ENCODE results near the gene GRM8. TPM values are rescaled to one million over a fixed set of nuclear protein-coding genes. Genes with fewer than 3 reads are reported as not detected.
"Not testable (repeated sequence)": the region's sequence is repeated elsewhere in the genome, so short reads cannot be mapped to it uniquely, and the experiment has no call there.

Gene GRM8
- total RNA-seq, 6 donors from 2014 or later, result 0.49 to 6.5 (median 1.8) TPM; not detected in 3

DNA sequence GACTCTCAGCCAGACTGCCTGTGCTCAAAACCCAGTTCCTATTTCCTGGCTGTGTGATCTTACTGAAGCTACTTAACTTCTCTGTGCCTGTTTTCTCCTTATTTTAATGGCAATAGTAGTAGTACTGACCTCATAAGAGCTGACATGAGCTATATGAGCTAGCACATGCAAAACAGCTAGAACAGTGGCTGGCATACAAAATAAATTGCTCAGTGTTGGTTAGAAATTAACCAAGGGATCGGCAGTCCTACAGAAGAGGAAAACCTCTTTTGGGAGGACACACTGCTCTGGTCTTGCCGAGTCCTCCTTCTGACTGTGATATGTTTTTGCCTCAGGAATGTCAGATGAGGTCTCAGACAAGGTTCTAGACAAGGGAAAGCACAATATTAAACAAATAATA is 322.6 kb downstream of the GRM8 start:
- no peaks in the 10 kb centered on the region for H3K9me3 ChIP-seq
- H3K36me3 ChIP-seq, result no peaks in the 10 kb centered on the region
- no peak overlapping the region for H3K27ac ChIP-seq
- ATAC-seq (ENCODE audit: low FRiP score in 2 of 2) (no peak), DNase-seq (no peak)
- H3K4me1 ChIP-seq, result no peaks in the 10 kb centered on the region
- no peak for TF ChIP-seq POLR2AphosphoS5 (IDR thresholded peaks at IDR 0.05)
- TF ChIP-seq POLR2A (IDR thresholded peaks at IDR 0.05), result no peak
- TF ChIP-seq EP300 (IDR thresholded peaks at IDR 0.05), result no peak
- TF ChIP-seq, protein P1, sequence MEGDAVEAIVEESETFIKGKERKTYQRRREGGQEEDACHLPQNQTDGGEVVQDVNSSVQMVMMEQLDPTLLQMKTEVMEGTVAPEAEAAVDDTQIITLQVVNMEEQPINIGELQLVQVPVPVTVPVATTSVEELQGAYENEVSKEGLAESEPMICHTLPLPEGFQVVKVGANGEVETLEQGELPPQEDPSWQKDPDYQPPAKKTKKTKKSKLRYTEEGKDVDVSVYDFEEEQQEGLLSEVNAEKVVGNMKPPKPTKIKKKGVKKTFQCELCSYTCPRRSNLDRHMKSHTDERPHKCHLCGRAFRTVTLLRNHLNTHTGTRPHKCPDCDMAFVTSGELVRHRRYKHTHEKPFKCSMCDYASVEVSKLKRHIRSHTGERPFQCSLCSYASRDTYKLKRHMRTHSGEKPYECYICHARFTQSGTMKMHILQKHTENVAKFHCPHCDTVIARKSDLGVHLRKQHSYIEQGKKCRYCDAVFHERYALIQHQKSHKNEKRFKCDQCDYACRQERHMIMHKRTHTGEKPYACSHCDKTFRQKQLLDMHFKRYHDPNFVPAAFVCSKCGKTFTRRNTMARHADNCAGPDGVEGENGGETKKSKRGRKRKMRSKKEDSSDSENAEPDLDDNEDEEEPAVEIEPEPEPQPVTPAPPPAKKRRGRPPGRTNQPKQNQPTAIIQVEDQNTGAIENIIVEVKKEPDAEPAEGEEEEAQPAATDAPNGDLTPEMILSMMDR (IDR thresholded peaks at IDR 0.05), result no peak
- H3K27me3 ChIP-seq, result no peaks in the 10 kb centered on the region
- H3K4me3 ChIP-seq, result no peak overlapping the region
- 64 to 74% methylated on average over 2 of the region's 2 CpGs for WGBS, 2 donors

DNA sequence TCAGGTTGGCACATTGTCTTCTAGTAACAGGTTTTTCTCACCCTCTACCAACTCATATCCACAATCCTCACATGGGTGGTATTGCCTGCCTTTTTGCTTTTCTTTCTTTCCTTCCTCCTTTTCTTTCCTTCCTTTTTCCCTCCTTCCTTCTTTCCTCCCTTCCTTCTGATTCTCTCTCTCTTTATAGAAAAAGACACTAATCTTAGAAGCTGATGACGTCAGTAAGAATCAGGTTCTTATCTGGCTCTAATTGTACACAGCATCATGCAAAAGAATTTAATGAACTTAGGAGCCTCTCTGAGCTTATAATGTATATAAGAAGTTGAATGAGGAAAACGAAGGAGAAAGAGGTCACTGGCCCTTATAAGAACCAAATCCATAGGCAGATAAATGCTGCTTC is 328.3 kb downstream of the GRM8 start:
- Histone ChIP-seq H3K4me1 (no peaks in the 10 kb centered on the region), H3K9me3 (no peaks in the 10 kb centered on the region), H3K36me3 (no peaks in the 10 kb centered on the region), H3K4me3 (no peak overlapping the region), H3K27ac (no peak overlapping the region), H3K27me3 (no peaks in the 10 kb centered on the region)
- 51 to 59% methylated on average over 2 of the region's 2 CpGs for WGBS, 2 donors
- ATAC-seq (ENCODE audit: low FRiP score in 2 of 2) (no peak), DNase-seq (no peak)
- TF ChIP-seq, protein P1 (IDR thresholded peaks at IDR 0.05), result no peak
- no peak for TF ChIP-seq POLR2A (IDR thresholded peaks at IDR 0.05)
- no peak for TF ChIP-seq POLR2AphosphoS5 (IDR thresholded peaks at IDR 0.05)
- no peak for TF ChIP-seq EP300 (IDR thresholded peaks at IDR 0.05)

DNA sequence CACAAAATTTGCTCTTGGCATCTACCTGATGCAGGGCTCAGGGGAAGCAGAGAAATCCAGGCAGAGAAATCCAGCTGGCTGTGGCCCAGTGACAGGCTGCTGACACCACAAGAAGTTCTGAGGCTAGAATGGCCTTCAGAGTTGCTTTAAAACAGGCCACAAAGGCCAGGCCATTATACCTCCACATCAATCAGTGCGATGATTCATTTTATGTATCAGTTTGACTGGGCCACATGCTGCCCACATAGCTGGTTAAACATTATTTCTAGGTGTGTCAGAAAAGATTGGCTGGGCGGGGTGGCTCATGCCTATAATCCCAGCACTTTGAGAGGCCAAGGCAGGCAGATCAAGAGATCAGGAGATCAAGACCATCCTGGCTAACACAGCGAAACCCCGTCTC is 341.1 kb downstream of the GRM8 start:
- ATAC-seq (ENCODE audit: low FRiP score in 2 of 2), result not testable (repeated sequence)

DNA sequence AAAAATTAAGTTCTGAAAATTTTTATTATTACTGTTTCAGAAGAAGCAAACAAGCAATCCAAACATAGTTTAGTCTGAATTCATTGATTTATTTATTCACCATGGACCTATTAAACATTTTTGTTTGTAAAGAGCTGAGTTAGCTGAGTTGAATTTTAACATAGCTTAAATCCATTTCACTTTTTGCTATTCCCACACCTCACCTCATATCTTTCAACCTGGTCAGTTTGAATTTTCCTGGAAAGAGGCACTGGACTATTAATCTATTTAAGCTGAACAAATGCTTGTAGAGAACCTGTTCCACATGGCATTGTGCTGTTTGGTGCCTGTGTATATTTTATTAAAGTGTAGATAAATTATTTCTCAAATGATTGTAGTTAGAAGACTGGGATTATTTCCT is 344.2 kb downstream of the GRM8 start:
- H3K27me3 ChIP-seq; H3K9me3 ChIP-seq; H3K27ac ChIP-seq; H3K36me3 ChIP-seq; ATAC-seq (ENCODE audit: low FRiP score in 2 of 2); H3K4me1 ChIP-seq; DNase-seq; H3K4me3 ChIP-seq: not testable (repeated sequence)

More for the DNA sequence above, 341.1 kb downstream of the GRM8 start:
- 89% methylated on average over 4 of the region's 4 CpGs for WGBS, 2 donors
- not testable (repeated sequence) for H3K27ac ChIP-seq, H3K4me1 ChIP-seq, H3K4me3 ChIP-seq, H3K27me3 ChIP-seq, DNase-seq, H3K36me3 ChIP-seq, H3K9me3 ChIP-seq

DNA sequence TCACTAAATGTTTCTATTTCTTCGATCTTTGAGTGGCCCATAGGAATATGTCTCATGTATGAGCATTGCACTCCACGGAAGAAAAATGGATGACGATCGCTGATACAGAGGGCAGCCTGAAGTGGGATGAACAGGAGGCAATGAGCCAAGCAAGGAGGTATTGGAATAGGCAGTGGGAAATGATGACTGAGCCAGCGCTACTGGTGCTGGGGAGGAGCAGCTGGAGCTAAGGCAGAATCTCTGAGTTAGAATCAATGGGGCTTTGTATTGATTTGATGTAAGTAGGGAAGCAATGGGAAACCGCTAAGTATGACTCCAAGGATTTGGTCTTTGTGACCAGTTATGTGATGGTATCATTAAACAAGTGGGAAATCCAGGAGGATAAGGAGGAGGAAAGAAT is 345.1 kb downstream of the GRM8 start:
- not testable (repeated sequence) for H3K27ac ChIP-seq; H3K27me3 ChIP-seq; ATAC-seq (ENCODE audit: low FRiP score in 2 of 2); DNase-seq; H3K4me3 ChIP-seq; H3K9me3 ChIP-seq; H3K36me3 ChIP-seq; H3K4me1 ChIP-seq
- WGBS, 2 donors, result 89% methylated on average over 6 of the region's 6 CpGs

DNA sequence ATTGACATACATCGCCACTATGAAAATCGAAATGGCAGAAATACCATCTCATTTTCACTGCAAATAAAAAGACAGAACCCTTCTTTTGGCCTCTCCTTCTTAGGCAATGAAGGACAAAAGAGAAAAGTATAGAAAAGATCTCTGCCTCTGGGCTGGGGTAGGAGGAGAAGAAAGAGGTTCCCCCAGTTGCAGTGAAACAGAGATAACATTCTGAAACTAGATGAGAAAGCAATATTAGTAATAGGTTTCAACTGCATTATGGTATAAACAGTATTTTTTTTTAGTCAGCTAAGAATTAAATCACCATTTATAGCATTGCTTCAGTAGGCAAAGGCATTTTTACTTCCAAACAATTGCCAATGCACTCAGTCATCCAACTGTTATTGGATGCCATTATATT is 347.5 kb downstream of the GRM8 start:
- H3K27me3 ChIP-seq; H3K36me3 ChIP-seq; DNase-seq; H3K4me1 ChIP-seq; H3K9me3 ChIP-seq; ATAC-seq (ENCODE audit: low FRiP score in 2 of 2); H3K27ac ChIP-seq; H3K4me3 ChIP-seq: not testable (repeated sequence)
- whole genome bisulfite sequencing, 2 donors, result 84 to 91% methylated on average over 2 of the region's 2 CpGs

DNA sequence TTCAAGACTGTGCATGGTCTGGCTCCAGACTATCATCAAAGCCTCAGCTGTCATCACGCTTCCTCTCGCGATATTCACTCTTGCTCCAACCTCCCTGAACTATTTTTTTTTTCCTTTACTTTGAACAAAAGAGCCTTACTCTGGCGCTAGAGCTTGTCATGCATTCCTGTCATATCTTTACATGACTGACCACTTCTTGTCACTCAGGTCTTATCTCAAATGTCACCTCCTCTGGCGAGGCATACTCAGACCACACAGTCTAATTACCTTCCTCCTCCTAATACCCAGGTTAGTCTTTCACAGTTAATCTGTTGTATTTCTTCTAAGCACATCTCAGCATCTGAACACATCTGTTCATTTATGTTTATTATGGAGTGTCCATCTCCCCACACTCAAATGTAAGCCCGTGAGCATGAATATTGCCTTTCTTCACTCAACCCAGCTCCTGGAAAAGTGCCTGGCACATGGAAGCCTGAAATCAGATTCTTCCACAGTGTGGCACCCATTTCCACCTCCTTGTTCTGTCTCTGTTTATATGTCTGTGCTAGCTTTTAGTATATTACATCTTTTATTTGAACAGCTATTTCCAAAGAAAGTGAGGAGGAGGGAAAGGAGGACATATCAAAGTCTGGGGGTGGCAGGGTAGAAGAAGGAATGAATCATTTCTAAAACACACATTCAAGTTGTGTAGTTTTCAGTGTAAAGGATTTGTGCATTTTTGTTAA is 351.5 kb downstream of the GRM8 start:
- not testable (repeated sequence) for H3K9me3 ChIP-seq; H3K27me3 ChIP-seq; H3K4me3 ChIP-seq; H3K27ac ChIP-seq; DNase-seq; ATAC-seq (ENCODE audit: low FRiP score in 2 of 2); H3K36me3 ChIP-seq; H3K4me1 ChIP-seq
- 41 to 43% methylated on average over 6 of the region's 6 CpGs for WGBS, 2 donors

DNA sequence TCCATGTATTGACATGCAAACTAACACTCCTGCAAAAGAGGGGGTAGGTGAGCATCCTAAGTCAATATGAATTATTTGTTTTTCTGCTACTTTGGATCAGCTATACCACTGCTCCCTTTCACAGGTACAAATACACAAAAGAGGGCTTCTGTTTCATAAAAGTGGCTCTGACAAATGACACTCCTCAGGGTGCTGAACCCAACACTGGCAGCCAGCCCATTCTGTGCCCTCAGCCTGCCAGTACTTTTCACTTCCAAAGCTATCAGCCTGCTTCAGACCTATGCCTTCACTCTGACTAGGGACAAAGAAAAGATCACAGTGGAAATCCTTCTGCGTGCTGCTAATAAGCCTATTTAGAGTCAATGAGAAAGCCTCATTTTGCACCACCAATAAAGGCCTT is 364.8 kb downstream of the GRM8 start:
- not testable (repeated sequence) for DNase-seq; H3K27me3 ChIP-seq; H3K36me3 ChIP-seq; ATAC-seq (ENCODE audit: low FRiP score in 2 of 2); H3K4me3 ChIP-seq; H3K9me3 ChIP-seq; H3K4me1 ChIP-seq; H3K27ac ChIP-seq
- WGBS, 2 donors, result 64 to 100% methylated on average over 1 of the region's 1 CpG

DNA sequence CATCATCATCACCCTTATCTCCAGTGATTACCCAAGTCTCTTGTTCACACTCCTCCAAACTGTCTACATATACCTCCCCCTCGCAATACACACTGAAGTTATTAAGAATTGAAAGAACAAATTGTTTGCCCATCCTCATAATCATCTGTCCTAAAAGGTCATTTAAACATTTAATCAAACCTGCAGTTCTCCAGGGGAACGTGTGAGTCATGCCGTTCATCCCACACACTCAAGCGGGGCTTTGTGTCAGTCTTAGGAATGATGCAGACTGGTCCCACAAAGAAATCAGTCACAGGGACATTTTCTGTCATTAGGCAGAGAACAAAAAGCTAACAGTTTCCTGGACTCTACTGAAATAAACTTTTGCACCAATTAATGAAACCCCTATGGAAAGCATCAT is 365.2 kb downstream of the GRM8 start:
- H3K27me3 ChIP-seq; H3K4me1 ChIP-seq; H3K36me3 ChIP-seq; H3K27ac ChIP-seq; H3K4me3 ChIP-seq; DNase-seq; H3K9me3 ChIP-seq; ATAC-seq (ENCODE audit: low FRiP score in 2 of 2): not testable (repeated sequence)
- 60 to 79% methylated on average over 4 of the region's 4 CpGs for WGBS, 2 donors

DNA sequence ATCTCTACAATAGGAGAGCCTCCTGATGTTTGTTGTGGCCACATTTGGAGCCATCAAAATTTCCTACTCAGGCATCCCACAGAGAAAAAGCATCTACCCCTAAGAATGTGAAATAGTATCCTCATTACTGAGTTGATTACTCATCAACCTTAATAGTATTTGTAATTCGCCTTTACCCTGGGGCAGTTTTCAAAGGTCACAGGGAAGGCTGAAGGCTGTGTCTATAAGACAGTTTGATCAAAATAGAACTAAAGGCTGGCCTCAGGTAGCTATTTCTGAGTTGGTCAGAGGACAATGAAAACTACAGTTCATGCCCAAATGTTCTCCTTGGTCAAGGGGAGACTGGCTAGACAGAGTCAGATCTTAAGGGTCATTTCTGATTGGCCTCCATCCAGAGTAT is 370.0 kb downstream of the GRM8 start:
- H3K27ac ChIP-seq; H3K9me3 ChIP-seq; H3K4me3 ChIP-seq; DNase-seq; H3K36me3 ChIP-seq; H3K27me3 ChIP-seq; ATAC-seq (ENCODE audit: low FRiP score in 2 of 2); H3K4me1 ChIP-seq: not testable (repeated sequence)
- 91% methylated on average over 1 of the region's 1 CpG; no CpG with 5 or more reads in 1 of the 2 donors for WGBS, 2 donors

DNA sequence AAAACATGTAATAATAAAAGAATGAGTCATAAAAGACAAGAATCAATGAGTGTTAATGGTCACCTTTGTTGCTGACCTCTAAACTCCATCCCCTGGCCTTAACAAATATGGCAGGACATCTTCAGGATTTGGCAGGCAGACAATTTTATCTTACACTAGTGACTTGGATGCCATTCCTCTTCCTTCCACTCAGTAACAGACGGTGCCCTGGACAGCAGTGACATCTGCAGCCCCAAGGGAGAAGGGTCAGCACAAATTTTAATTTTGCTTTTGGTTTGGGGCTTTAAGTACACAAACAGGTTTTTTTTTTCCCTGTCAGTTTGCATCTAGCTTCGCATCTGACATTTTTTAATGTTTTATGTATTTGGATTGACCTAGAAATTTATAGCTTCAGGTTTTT is 370.8 kb downstream of the GRM8 start:
- not testable (repeated sequence) for H3K27ac ChIP-seq; H3K4me3 ChIP-seq; H3K4me1 ChIP-seq; H3K36me3 ChIP-seq; H3K9me3 ChIP-seq; H3K27me3 ChIP-seq; DNase-seq; ATAC-seq (ENCODE audit: low FRiP score in 2 of 2)
- 47 to 66% methylated on average over 2 of the region's 2 CpGs for WGBS, 2 donors

Measured in upper lobe of left lung (tissue), 6 donors.